Stomach (tissue), 9 donors: ENCODE measurements around the gene RASGRP1. TPM values are rescaled to one million over a fixed set of nuclear protein-coding genes. Genes with fewer than 3 reads are reported as not detected.

Source experiments
- DNase-seq, 2 donors: peaks; one replicate each; pipeline versions ENCODE4 v3.0.0 to v3.0.0-alpha.2; 2013 to 2019
- H3K27ac ChIP-seq, 5 donors: fragments of 200-600 bp in 4 of 5; sonication (generic) in 4 of 5; one replicate each; pipeline ENCODE4 v1.5.1; 2013 to 2019; ENCODE audit warnings: mild to moderate bottlenecking in 1 of 5, moderate library complexity in 1 of 5
- H3K27me3 ChIP-seq, 3 donors: fragments of 200-600 bp; sonication (generic); one replicate each; pipeline ENCODE4 v1.5.1; 2017 to 2019; ENCODE audit warnings: mixed run types in 1 of 3
- H3K36me3 ChIP-seq, 4 donors: fragments of 200-600 bp; sonication (generic); 1 replicate in 3 of 4; 2 replicates in 1 of 4; pipeline ENCODE4 v1.5.1; 2016 to 2019
- H3K4me1 ChIP-seq, 4 donors: fragments of 200-600 bp; sonication (generic); one replicate each; pipeline ENCODE4 v1.5.1; 2016 to 2019
- H3K4me3 ChIP-seq, 4 donors: fragments of 200-600 bp; sonication (generic) in 3 of 4; one replicate each; pipeline ENCODE4 v1.5.1; 2016 to 2019; ENCODE audit warnings: mild to moderate bottlenecking in 1 of 4
- H3K9me3 ChIP-seq, 4 donors: fragments of 200-600 bp; sonication (generic); one replicate each; pipeline ENCODE4 v1.5.1; 2016 to 2019
- EP300 ChIP-seq: sonication (generic); formaldehyde crosslinking; IDR thresholded peaks from one replicate; pipeline ENCODE4 v1.6.1; 2017; ENCODE audit warnings: antibody characterized with exemption
- POLR2A ChIP-seq, 4 donors: fragments of 450-650 bp; IDR thresholded peaks; one replicate each; pipeline ENCODE4 v1.6.1; 2016; ENCODE audit warnings: antibody characterized with exemption in 4 of 4, control low read depth in 2 of 4, mild to moderate bottlenecking in 1 of 4, moderate library complexity in 1 of 4
- POLR2AphosphoS5 ChIP-seq, 3 donors: sonication (generic); formaldehyde crosslinking; IDR thresholded peaks; one replicate each; pipeline ENCODE4 v1.6.1; 2016; ENCODE audit warnings: antibody characterized with exemption in 3 of 3
- WGBS, 5 donors: extraction: QIAGEN DNeasy Blood & Tissue Kit in 3 of 5; methylation state at CpG; one replicate each; pipeline versions ENCODE4 v1.1.5 to v1.1.7; 2013 to 2018; 5-methylcytosine and 5-hydroxymethylcytosine counted together
- intact Hi-C: fragments of 100-400 bp; cut with DNase I; formaldehyde crosslinking; loops from one replicate; pipeline ENCODE4 v1.15.1; 2023; ENCODE audit warnings: low total_unique reads
- polyA plus RNA-seq, 3 donors: library from polyadenylated mRNA; stranded (reverse); fragments of 200-250 nt; gene quantifications; one replicate each; pipeline ENCODE4 v1.2.3, GENCODE V29; 2013
- total RNA-seq, 5 donors: library from RNA; depleted of rRNA; stranded (reverse); fragments of >200 nt; gene quantifications; one replicate each; pipeline versions ENCODE4 v1.1.0 to v1.2.3, GENCODE V29; 2014 to 2016
- TF ChIP-seq, protein P1 (sequence below), 7 experiments: fragments of 450-650 bp in 4 of 7; fragments of 200-600 bp in 3 of 7; sonication (generic) in 3 of 7; IDR thresholded peaks; one replicate each; pipeline ENCODE4 v1.5.1; 2016 to 2019; ENCODE audit warnings: antibody characterized with exemption in 7 of 7, control low read depth in 2 of 7, mild to moderate bottlenecking in 1 of 7
- donor health status: healthy with polysubstance abuse.
- donor health status: Bipolar disorder and iron deficiency.
- donor health status: healthy.

The RASGRP1 gene
- total and polyA plus RNA-seq, 8 donors, result 0.29 to 12.3 (median 2.8) TPM

- H3K27me3 ChIP-seq, result no peaks in the 10 kb centered on the region
- H3K36me3 ChIP-seq, result no peaks in the 10 kb centered on the region
- H3K4me3 ChIP-seq, result no peak overlapping the region
- H3K4me1 ChIP-seq, result no peaks in the 10 kb centered on the region
- peak in 1 of 2 donors; percentile 31 for DNase-seq
- no peak overlapping the region for H3K27ac ChIP-seq
- intact Hi-C loops, result no loop called here
- H3K9me3 ChIP-seq, result no peaks in the 10 kb centered on the region
- TF ChIP-seq, protein P1, sequence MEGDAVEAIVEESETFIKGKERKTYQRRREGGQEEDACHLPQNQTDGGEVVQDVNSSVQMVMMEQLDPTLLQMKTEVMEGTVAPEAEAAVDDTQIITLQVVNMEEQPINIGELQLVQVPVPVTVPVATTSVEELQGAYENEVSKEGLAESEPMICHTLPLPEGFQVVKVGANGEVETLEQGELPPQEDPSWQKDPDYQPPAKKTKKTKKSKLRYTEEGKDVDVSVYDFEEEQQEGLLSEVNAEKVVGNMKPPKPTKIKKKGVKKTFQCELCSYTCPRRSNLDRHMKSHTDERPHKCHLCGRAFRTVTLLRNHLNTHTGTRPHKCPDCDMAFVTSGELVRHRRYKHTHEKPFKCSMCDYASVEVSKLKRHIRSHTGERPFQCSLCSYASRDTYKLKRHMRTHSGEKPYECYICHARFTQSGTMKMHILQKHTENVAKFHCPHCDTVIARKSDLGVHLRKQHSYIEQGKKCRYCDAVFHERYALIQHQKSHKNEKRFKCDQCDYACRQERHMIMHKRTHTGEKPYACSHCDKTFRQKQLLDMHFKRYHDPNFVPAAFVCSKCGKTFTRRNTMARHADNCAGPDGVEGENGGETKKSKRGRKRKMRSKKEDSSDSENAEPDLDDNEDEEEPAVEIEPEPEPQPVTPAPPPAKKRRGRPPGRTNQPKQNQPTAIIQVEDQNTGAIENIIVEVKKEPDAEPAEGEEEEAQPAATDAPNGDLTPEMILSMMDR (IDR thresholded peaks at IDR 0.05), result no peak
- TF ChIP-seq POLR2A (IDR thresholded peaks at IDR 0.05) (no peak), POLR2AphosphoS5 (IDR thresholded peaks at IDR 0.05) (no peak), EP300 (no peak)
- WGBS, 5 donors, result 49 to 59% (median 55%) methylated on average over 3 of the region's 3 CpGs
Measured at GRCh38 chr15:38536201-38536676, 28.4 kb downstream of the RASGRP1 start.

DNA sequence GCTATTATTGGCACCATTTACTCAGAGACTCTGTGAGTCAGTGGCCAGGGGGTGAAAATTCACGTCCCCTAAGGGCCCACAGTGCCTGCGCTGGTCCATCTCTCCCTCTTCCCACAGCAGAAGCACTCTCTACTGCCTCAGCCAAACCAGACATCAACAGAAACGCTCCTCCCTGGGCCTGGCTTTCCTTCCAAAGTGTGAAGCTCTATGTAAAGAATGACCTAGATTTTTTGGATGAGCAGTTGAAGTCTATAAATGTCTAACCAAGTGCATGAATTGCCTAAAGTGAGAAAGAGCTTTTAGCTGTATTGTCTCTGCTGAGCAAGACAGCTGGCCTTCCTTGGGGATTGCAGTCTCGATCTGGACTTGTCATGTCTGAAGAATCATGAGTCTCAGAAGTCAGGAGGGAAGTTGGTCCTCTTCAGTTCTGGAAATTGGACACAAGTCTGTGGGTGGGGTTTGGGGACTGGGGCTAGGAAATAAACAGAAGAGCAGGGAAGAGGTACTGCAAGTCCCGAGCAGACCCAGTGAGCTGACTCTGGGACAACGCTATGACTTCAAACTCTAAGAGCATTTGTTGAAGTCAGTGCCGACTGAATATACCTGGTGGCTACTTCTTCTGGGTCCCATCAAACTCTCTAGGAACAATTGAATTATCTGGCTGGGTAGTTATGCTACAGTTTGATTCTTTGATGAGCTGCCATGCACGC is 29.0 kb downstream of the RASGRP1 start:
- TF ChIP-seq POLR2A (IDR thresholded peaks at IDR 0.05) (no peak), EP300 (no peak), POLR2AphosphoS5 (IDR thresholded peaks at IDR 0.05) (no peak)
- TF ChIP-seq, protein P1 (IDR thresholded peaks at IDR 0.05), result no peak
- Histone ChIP-seq H3K4me1 (no peaks in the 10 kb centered on the region), H3K4me3 (no peak overlapping the region), H3K36me3 (no peaks in the 10 kb centered on the region), H3K9me3 (no peaks in the 10 kb centered on the region), H3K27me3 (no peaks in the 10 kb centered on the region), H3K27ac (no peak overlapping the region)
- DNase-seq, result peak in 1 of 2 donors; percentile 45
- 83 to 93% (median 89%) methylated on average over 8 of the region's 8 CpGs for WGBS, 5 donors
- intact Hi-C loops, result no loop called here

DNA sequence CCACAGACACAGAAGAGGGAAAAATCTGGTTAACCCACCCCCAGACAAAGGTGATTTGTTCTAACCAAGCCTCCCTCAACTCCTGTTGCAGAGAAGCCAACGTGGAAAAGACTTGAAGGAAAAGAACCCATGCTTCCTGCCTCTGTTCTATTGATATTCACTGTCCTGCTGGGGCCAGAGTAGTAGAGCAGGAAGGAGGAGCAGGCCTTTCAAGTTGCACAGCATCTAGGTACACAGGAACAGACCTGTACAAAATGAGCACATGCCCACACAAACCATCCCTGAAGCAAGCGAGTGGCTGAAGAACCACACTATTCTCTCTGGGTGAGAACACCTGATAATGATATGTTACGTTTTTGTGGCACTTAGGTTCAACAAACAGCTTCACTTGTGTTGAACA is 29.9 kb downstream of the RASGRP1 start:
- Histone ChIP-seq H3K36me3 (no peaks in the 10 kb centered on the region), H3K4me3 (no peak overlapping the region), H3K4me1 (no peaks in the 10 kb centered on the region), H3K27me3 (no peaks in the 10 kb centered on the region), H3K9me3 (no peaks in the 10 kb centered on the region), H3K27ac (no peak overlapping the region)
- DNase-seq, result no peak
- 76 to 85% (median 81%) methylated on average over 3 of the region's 3 CpGs for WGBS, 5 donors
- TF ChIP-seq POLR2A (IDR thresholded peaks at IDR 0.05), result no peak
- TF ChIP-seq EP300, result no peak
- TF ChIP-seq POLR2AphosphoS5 (IDR thresholded peaks at IDR 0.05), result no peak
- TF ChIP-seq, protein P1 (IDR thresholded peaks at IDR 0.05), result no peak
- intact Hi-C loops, result no loop called here

- Histone ChIP-seq H3K9me3 (no peaks in the 10 kb centered on the region), H3K4me3 (no peak overlapping the region), H3K36me3 (no peaks in the 10 kb centered on the region), H3K27me3 (no peaks in the 10 kb centered on the region), H3K4me1 (no peaks in the 10 kb centered on the region), H3K27ac (no peak overlapping the region)
- intact Hi-C loops, result no loop called here
- no peak for TF ChIP-seq EP300
- TF ChIP-seq, protein P1 (IDR thresholded peaks at IDR 0.05), result no peak
- no peak for TF ChIP-seq POLR2A (IDR thresholded peaks at IDR 0.05)
- no peak for TF ChIP-seq POLR2AphosphoS5 (IDR thresholded peaks at IDR 0.05)
- DNase-seq, result no peak
Measured at GRCh38 chr15:38533926-38534325, 30.7 kb downstream of the RASGRP1 start.
